Liver (tissue), 9 donors: Measurements from ENCODE around the gene XRCC2. TPM values are rescaled to one million over a fixed set of nuclear protein-coding genes. Genes with fewer than 3 reads are reported as not detected.
A peak's percentile ranks its signal among the peaks of the same experiment; 100 is the strongest.
"Not testable (repeated sequence)": the region's sequence is repeated elsewhere in the genome, so short reads cannot be mapped to it uniquely, and the experiment has no call there.

ENCODE experiments used
- DNase-seq: peaks from one replicate; pipeline ENCODE4 v3.0.0-alpha.2; 2017; ENCODE audit warnings: low spot score
- H3K27ac ChIP-seq, 2 donors: one replicate each; pipeline ENCODE4 v1.7.0; 2013; ENCODE audit warnings: inconsistent platforms in 2 of 2, low read length in 2 of 2, control low read depth in 1 of 2, low read depth in 1 of 2, mild to moderate bottlenecking in 1 of 2
- H3K27me3 ChIP-seq, 4 donors: one replicate each; pipeline versions ENCODE4 v1.6.1 to v1.7.0; 2013; ENCODE audit warnings: low read length in 3 of 4, inconsistent platforms in 1 of 4, mild to moderate bottlenecking in 1 of 4, moderate library complexity in 1 of 4; ENCODE audit not compliant: control insufficient read depth in 4 of 4, insufficient read depth in 4 of 4
- H3K36me3 ChIP-seq, 4 donors: one replicate each; pipeline versions ENCODE4 v1.6.1 to v1.7.0; 2013; ENCODE audit warnings: low read length in 3 of 4, mild to moderate bottlenecking in 3 of 4, low read depth in 1 of 4, moderate library complexity in 1 of 4; ENCODE audit not compliant: control insufficient read depth in 4 of 4, insufficient read depth in 3 of 4
- H3K4me1 ChIP-seq, 4 donors: one replicate each; pipeline versions ENCODE4 v1.6.1 to v1.7.0; 2013; ENCODE audit warnings: low read length in 3 of 4, mild to moderate bottlenecking in 3 of 4, moderate library complexity in 1 of 4; ENCODE audit not compliant: control insufficient read depth in 4 of 4, insufficient read depth in 4 of 4
- H3K4me3 ChIP-seq, 3 donors: one replicate each; pipeline versions ENCODE4 v1.6.1 to v1.7.0; 2013; ENCODE audit warnings: low read length in 3 of 3, control low read depth in 1 of 3, low read depth in 1 of 3, mild to moderate bottlenecking in 1 of 3
- H3K9ac ChIP-seq, 2 donors: one replicate each; pipeline ENCODE4 v1.7.0; 2013; ENCODE audit warnings: low read length in 2 of 2, mild to moderate bottlenecking in 2 of 2, moderate library complexity in 2 of 2, control low read depth in 1 of 2, low read depth in 1 of 2
- H3K9me3 ChIP-seq, 4 donors: one replicate each; pipeline versions ENCODE4 v1.6.1 to v1.7.0; 2013; ENCODE audit warnings: low read length in 3 of 4; ENCODE audit not compliant: control insufficient read depth in 4 of 4
- EGR1 ChIP-seq, 2 donors: IDR thresholded peaks; 2 replicates each; pipeline ENCODE4 v1.6.1; 2016 to 2018; ENCODE audit warnings: antibody characterized with exemption in 2 of 2, low read depth in 2 of 2
- FOXA1 ChIP-seq: IDR thresholded peaks from 2 replicates; pipeline ENCODE4 v1.6.1; 2016; ENCODE audit warnings: antibody characterized with exemption
- FOXA2 ChIP-seq: IDR thresholded peaks from 2 replicates; pipeline ENCODE4 v1.6.1; 2016; ENCODE audit warnings: antibody characterized with exemption
- GABPA ChIP-seq, 2 donors: IDR thresholded peaks in 1 of 2; conservative IDR thresholded peaks in 1 of 2; 2 replicates each; pipeline ENCODE4 v1.6.1; 2016; ENCODE audit warnings: antibody characterized with exemption in 2 of 2, mild to moderate bottlenecking in 1 of 2, moderate library complexity in 1 of 2
- NR2F2 ChIP-seq: IDR thresholded peaks from 2 replicates; pipeline ENCODE4 v1.6.1; 2016; ENCODE audit warnings: antibody characterized with exemption
- RAD21 ChIP-seq, 2 donors: IDR thresholded peaks; 2 replicates each; pipeline ENCODE4 v1.6.1; 2016; ENCODE audit warnings: antibody characterized with exemption in 2 of 2, mild to moderate bottlenecking in 2 of 2
- SP1 ChIP-seq: IDR thresholded peaks from 2 replicates; pipeline ENCODE4 v1.6.1; 2018; ENCODE audit warnings: antibody characterized with exemption, mild to moderate bottlenecking
- YY1 ChIP-seq: IDR thresholded peaks from 2 replicates; pipeline ENCODE4 v1.6.1; 2016; ENCODE audit warnings: antibody characterized with exemption, mild to moderate bottlenecking
- WGBS: extraction: QIAGEN DNeasy Blood & Tissue Kit; methylation state at CpG from one replicate; pipeline ENCODE4 v1.1.7; 2013; 5-methylcytosine and 5-hydroxymethylcytosine counted together
- polyA plus RNA-seq, 2 donors: library from polyadenylated mRNA; stranded (reverse) in 1 of 2; unstranded in 1 of 2; fragments of 200-250 nt in 1 of 2; fragments of >200 nt in 1 of 2; fragmentation: Nextera tagmentation in 1 of 2; extraction: Ambion mirVana in 1 of 2; gene quantifications; one replicate each; pipeline versions ENCODE4 v1.2.1 to v1.2.3, GENCODE V29; 2013 to 2015
- total RNA-seq, 2 donors: library from RNA; depleted of rRNA; stranded (reverse); fragments of >200 nt; gene quantifications; one replicate each; pipeline ENCODE4 v1.2.3, GENCODE V29; 2014
- TF ChIP-seq, protein P1 (sequence below): IDR thresholded peaks from 2 replicates; pipeline ENCODE4 v1.6.1; 2016; ENCODE audit warnings: antibody characterized with exemption
- TF ChIP-seq, protein P2 (sequence below): IDR thresholded peaks from 2 replicates; pipeline ENCODE4 v1.6.1; 2016; ENCODE audit warnings: antibody characterized with exemption
- TF ChIP-seq, protein P3 (sequence below): IDR thresholded peaks from 2 replicates; pipeline ENCODE4 v1.6.1; 2016; ENCODE audit warnings: antibody characterized with exemption, mild to moderate bottlenecking
- TF ChIP-seq, protein P4 (sequence below): fragments of 150-350 bp; IDR thresholded peaks from 2 replicates; pipeline ENCODE4 v1.5.1; 2017; ENCODE audit warnings: improper control_type of control experiment, low read depth, low read length; ENCODE audit not compliant: missing input control
- donor health status: healthy.
- donor health status: healthy.
- donor health status: healthy.
- donor health status: healthy.
- donor health status: healthy.

The XRCC2 gene
- total RNA-seq: 1 to 10 TPM in 1 of 2 donors, under 1 TPM in 1; 0.33 to 6.2 TPM
- polyA plus RNA-seq: under 1 TPM; 0.08 to 0.13 TPM

DNA sequence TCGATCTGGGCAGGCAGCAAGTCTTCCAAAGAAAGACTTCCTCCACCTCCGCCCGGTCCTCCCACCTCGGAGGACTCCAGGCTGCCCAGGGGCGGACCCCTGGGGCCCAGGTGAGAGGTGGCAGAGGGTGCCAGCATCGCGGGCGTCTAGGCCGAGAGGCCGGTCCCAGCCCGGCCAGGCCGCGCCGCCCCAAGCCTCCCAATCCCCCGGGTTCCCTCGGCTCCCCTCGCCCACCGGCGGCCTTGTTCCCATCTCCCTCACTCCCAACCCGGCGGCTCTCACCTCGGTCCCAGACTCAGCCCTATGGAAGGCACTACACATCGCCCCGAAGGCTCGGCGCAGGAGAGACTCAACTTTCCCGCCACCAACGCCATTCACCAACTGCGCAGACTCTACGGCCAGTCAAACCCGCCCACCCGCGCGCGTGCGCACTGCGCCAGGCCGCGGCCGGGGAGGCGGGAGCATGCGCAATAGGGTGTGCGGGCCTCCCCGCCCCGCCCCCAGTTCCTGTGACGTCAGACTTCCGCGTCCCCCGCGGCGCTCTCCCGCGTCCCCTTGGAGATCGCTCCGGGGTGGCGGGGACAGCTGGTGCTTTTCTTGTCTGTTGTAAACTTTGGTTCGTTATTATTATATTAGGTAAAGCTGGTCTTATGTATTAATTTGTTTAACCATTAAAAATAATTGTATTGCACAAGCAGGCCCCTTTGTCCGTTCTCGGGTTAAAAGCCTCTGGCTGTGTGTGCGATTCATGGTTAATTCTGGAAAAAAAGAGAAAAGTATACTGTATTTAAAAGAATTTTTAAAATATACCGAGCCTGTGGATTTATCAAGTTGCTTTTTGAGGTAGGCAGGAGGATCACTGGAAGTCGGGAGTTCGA lies at the start of gene XRCC2:
Gene XRCC2, minus strand, starts transcription at position 383 of the 878 bp plus-strand sequence. Its CDS starts 62 bp downstream, at position 321.
- Histone ChIP-seq H3K9me3 (peaks cover 0 to 2% (median 0%) of the 10 kb centered on the region in 4 donors), H3K4me3 (peak within 1 kb of the TSS; percentile 43 to 70 (median 65)), H3K9ac (peak within 1 kb of the TSS; percentile 59 to 98), H3K27me3 (no peaks in the 10 kb centered on the region), H3K36me3 (no peaks in the 10 kb centered on the region), H3K4me1 (peaks cover 3 to 10% (median 9%) of the 10 kb centered on the region in 4 donors), H3K27ac (peak within 1 kb of the TSS; percentile 66 to 77)
- 3% methylated on average over 63 of the region's 63 CpGs for WGBS
- TF ChIP-seq, protein P1, sequence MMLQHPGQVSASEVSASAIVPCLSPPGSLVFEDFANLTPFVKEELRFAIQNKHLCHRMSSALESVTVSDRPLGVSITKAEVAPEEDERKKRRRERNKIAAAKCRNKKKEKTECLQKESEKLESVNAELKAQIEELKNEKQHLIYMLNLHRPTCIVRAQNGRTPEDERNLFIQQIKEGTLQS: peak; percentile 10
- TF ChIP-seq RAD21 (IDR thresholded peaks at IDR 0.05) (peak; percentile 45 to 46), EGR1 (IDR thresholded peaks at IDR 0.05; ENCODE audit: low read depth in 2 of 2) (peak; percentile 27 to 62), SP1 (peak; percentile 23), YY1 (peak; percentile 73), GABPA (IDR thresholded peaks at IDR 0.05 in 1 of 2, conservative IDR thresholded peaks at IDR 0.05 in 1 of 2) (peak in 1 of 2 donors; percentile 79), FOXA2 (no peak), FOXA1 (peak; percentile 18)
- TF ChIP-seq, protein P2, sequence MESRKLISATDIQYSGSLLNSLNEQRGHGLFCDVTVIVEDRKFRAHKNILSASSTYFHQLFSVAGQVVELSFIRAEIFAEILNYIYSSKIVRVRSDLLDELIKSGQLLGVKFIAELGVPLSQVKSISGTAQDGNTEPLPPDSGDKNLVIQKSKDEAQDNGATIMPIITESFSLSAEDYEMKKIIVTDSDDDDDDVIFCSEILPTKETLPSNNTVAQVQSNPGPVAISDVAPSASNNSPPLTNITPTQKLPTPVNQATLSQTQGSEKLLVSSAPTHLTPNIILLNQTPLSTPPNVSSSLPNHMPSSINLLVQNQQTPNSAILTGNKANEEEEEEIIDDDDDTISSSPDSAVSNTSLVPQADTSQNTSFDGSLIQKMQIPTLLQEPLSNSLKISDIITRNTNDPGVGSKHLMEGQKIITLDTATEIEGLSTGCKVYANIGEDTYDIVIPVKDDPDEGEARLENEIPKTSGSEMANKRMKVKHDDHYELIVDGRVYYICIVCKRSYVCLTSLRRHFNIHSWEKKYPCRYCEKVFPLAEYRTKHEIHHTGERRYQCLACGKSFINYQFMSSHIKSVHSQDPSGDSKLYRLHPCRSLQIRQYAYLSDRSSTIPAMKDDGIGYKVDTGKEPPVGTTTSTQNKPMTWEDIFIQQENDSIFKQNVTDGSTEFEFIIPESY: no peak
- TF ChIP-seq, protein P3, sequence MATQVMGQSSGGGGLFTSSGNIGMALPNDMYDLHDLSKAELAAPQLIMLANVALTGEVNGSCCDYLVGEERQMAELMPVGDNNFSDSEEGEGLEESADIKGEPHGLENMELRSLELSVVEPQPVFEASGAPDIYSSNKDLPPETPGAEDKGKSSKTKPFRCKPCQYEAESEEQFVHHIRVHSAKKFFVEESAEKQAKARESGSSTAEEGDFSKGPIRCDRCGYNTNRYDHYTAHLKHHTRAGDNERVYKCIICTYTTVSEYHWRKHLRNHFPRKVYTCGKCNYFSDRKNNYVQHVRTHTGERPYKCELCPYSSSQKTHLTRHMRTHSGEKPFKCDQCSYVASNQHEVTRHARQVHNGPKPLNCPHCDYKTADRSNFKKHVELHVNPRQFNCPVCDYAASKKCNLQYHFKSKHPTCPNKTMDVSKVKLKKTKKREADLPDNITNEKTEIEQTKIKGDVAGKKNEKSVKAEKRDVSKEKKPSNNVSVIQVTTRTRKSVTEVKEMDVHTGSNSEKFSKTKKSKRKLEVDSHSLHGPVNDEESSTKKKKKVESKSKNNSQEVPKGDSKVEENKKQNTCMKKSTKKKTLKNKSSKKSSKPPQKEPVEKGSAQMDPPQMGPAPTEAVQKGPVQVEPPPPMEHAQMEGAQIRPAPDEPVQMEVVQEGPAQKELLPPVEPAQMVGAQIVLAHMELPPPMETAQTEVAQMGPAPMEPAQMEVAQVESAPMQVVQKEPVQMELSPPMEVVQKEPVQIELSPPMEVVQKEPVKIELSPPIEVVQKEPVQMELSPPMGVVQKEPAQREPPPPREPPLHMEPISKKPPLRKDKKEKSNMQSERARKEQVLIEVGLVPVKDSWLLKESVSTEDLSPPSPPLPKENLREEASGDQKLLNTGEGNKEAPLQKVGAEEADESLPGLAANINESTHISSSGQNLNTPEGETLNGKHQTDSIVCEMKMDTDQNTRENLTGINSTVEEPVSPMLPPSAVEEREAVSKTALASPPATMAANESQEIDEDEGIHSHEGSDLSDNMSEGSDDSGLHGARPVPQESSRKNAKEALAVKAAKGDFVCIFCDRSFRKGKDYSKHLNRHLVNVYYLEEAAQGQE: peak; percentile 44
- peak; percentile 98 for DNase-seq

DNA sequence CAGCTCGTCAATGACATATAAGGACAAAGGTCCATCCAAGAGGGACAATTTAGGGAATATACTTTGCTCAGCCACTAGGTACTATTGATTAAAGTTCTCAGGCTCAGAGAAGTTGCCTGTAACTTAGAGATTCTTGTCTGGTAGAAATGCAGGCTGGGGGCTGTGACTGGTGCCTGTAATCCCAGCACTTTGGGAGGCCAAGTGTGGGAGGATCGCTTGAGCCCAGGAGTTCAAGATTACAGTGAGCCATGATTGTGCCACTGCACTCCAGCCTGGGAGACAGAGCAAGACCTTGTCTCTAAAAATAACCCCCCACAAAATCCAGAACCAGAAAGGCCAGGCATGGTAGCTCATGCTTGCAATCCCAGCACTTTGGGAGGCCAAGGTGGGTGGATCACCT lies 47.4 kb upstream of the XRCC2 start:
- H3K36me3 ChIP-seq: no peaks in the 10 kb centered on the region
- WGBS: 61% methylated on average over 2 of the region's 2 CpGs
- no peaks in the 10 kb centered on the region for H3K9me3 ChIP-seq
- H3K4me3 ChIP-seq: no peak overlapping the region
- no peak for DNase-seq
- TF ChIP-seq, protein P4, sequence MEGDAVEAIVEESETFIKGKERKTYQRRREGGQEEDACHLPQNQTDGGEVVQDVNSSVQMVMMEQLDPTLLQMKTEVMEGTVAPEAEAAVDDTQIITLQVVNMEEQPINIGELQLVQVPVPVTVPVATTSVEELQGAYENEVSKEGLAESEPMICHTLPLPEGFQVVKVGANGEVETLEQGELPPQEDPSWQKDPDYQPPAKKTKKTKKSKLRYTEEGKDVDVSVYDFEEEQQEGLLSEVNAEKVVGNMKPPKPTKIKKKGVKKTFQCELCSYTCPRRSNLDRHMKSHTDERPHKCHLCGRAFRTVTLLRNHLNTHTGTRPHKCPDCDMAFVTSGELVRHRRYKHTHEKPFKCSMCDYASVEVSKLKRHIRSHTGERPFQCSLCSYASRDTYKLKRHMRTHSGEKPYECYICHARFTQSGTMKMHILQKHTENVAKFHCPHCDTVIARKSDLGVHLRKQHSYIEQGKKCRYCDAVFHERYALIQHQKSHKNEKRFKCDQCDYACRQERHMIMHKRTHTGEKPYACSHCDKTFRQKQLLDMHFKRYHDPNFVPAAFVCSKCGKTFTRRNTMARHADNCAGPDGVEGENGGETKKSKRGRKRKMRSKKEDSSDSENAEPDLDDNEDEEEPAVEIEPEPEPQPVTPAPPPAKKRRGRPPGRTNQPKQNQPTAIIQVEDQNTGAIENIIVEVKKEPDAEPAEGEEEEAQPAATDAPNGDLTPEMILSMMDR: no peak
- no peak for TF ChIP-seq NR2F2
- no peak for TF ChIP-seq YY1
- no peaks in the 10 kb centered on the region for H3K4me1 ChIP-seq
- no peak overlapping the region for H3K27ac ChIP-seq
- no peak overlapping the region for H3K9ac ChIP-seq
- no peaks in the 10 kb centered on the region for H3K27me3 ChIP-seq

DNA sequence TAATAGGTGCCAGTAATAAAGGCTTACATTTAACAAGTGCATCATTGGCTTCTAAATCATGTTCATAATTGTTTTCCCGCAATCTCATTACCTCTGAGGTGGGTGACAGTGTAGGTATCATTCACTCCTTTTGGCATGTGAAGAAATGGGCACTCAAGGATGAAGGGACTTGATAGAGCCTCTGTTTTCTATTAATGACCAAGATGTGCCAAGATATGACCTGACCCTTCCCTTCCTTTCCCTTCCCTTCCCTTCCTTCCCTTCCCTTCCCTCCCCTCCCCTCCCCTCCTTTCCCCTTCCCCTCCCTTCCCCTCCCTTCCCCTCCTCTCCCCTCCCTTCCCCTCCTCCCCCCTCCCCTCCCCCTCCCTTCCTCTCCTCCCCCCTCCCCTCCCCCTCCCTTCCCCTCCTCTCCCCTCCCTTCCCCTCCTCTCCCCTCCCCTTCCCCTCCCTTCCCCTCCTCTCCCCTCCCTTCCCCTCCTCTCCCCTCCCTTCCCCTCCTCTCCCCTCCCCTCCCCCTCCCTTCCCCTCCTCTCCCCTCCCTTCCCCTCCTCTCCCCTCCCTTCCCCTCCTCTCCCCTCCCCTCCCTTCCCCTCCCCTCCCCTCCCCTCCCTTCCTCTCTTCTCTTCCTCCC lies 36.6 kb upstream of the XRCC2 start:
- not testable (repeated sequence) for H3K4me3 ChIP-seq, DNase-seq, H3K9me3 ChIP-seq, H3K27me3 ChIP-seq, H3K4me1 ChIP-seq, H3K27ac ChIP-seq, H3K36me3 ChIP-seq, H3K9ac ChIP-seq
- 94% methylated on average over 1 of the region's 1 CpG for WGBS
